GM10248 (cell line): ENCODE data around the gene SLC31A1.

ENCODE experiments used
- CTCF ChIA-PET: fragments of 300-600 bp; sonication (Branson Sonifier 250); formaldehyde crosslinking; extraction: SDS; loops from one replicate; lab custom pipeline; 2021; ENCODE audit warnings: antibody characterized with exemption; lab: Yijun Ruan, JAX
- POLR2A ChIA-PET: fragments of 350-650 bp; sonication (Branson Sonifier 250); formaldehyde crosslinking; extraction: SDS; loops from one replicate; lab custom pipeline; 2020; ENCODE audit warnings: antibody characterized with exemption; lab: Yijun Ruan, JAX
- DNase-seq: peaks from one replicate; pipeline ENCODE4 v3.0.0; 2012; ENCODE audit errors: extremely low spot score
- CTCF ChIP-seq: IDR thresholded peaks from 2 replicates; pipeline ENCODE4 v1.5.1; 2012; ENCODE audit warnings: mild to moderate bottlenecking, low read depth; ENCODE audit errors: extremely low read depth, missing control alignments, control extremely low read depth

SLC31A1 gene

GRCh38 chr9:113238202-113238858, 17.0 kb downstream of the SLC31A1 start:
- no peak for DNase-seq
- ChIA-PET POLR2A (no interaction called here), CTCF (interaction anchor here (1.1 to 1.5 kb wide), 3 partner anchors 17 to 56 kb away, joined by 3 to 7 read pairs (median 3); partner anchors contain the start of genes CDC26, FKBP15, PRPF4 and SLC31A1)
- TF ChIP-seq CTCF: no peak

DNA sequence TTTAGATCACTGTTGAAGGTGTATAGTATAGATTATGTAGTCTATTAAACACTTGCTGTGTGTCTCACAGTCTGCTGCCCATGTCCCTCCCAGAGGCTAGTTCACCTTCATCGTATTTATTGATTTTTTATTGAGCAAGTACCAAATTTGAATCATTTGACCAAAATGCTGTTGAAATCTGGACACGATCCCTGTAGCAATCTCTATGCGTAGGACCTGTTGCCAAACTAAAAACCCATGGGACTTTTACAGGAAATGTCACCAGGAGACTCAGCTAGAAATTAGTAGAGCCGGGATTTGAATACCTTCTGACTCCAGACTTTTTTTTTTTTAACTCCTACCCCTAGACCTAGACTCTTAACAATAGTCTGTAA, 17.5 kb downstream of the SLC31A1 start:
- no peak for DNase-seq
- TF ChIP-seq CTCF: no peak
- POLR2A ChIA-PET: no interaction called here
- CTCF ChIA-PET: interaction anchor here (1.1 to 1.5 kb wide), 3 partner anchors 18 to 55 kb away, joined by 3 to 7 read pairs (median 3); partner anchors contain the start of genes CDC26, FKBP15, PRPF4 and SLC31A1

GRCh38 chr9:113241161-113241560, 19.8 kb downstream of the SLC31A1 start:
- ChIA-PET POLR2A (no interaction called here), CTCF (interaction anchor here (1.0 to 2.5 kb wide), 4 partner anchors 13 to 50 kb away, joined by 3 to 9 read pairs (median 4); no protein-coding TSS in a partner anchor)
- no peak for DNase-seq
- TF ChIP-seq CTCF: no peak

- CTCF ChIA-PET: interaction anchor here (1.1 kb wide), 1 partner anchor 10 kb away, joined by 4 read pairs; no protein-coding TSS in a partner anchor
- POLR2A ChIA-PET: no interaction called here
- DNase-seq: no peak
- TF ChIP-seq CTCF: no peak
These were observed 23.2 kb downstream of the SLC31A1 start for GRCh38 chr9:113244556-113244955.

DNA sequence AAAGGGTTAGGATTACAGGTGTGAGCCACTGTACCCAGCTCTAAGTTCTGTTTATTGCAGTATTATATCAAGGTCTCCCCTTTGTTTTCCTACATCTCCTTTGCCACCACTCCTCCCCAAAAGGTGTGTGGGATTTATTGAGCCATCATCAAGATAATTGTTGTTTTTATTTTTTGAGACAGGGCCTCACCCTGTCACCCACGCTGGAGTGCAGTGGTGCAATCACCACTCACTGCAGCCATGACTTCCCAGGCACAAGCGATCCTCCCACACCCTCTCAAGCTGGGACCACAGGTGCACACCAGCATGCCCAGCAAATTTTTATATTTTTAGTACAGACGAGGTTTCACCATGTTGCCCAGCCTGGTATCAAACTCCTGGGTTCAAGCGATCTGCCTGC, 24.6 kb downstream of the SLC31A1 start:
- ChIA-PET CTCF (interaction anchor here (1.6 to 1.8 kb wide), 2 partner anchors 9 to 28 kb away, joined by 4 to 5 read pairs; no protein-coding TSS in a partner anchor), POLR2A (no interaction called here)
- DNase-seq: no peak
- TF ChIP-seq CTCF: no peak

DNA sequence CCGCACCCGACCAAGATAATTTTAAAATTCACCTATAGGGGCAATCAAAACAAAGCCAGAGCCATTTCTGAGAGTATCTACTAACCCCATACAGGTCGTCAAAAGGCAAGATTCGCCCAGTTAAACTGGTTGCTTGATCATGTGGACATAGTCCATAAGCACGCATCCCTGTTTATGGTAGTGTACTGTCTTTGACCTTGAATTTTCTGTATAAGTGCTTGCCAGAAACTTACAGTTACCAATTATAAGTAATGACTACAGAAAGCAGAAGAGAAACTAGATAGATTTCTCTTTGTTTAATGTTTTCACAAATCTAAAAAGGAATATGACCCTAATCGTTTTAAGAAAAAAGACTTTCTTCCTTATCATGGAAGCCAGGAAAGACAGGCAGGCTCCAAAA, 25.6 kb downstream of the SLC31A1 start:
- POLR2A ChIA-PET: no interaction called here
- no peak for DNase-seq
- CTCF ChIA-PET: interaction anchor here (1.6 to 2.3 kb wide), 3 partner anchors 10 to 28 kb away, joined by 4 to 7 read pairs (median 5); partner anchors contain the start of genes CDC26 and PRPF4
- TF ChIP-seq CTCF: no peak
